ENCODE results near the gene YPEL2.

DNA sequence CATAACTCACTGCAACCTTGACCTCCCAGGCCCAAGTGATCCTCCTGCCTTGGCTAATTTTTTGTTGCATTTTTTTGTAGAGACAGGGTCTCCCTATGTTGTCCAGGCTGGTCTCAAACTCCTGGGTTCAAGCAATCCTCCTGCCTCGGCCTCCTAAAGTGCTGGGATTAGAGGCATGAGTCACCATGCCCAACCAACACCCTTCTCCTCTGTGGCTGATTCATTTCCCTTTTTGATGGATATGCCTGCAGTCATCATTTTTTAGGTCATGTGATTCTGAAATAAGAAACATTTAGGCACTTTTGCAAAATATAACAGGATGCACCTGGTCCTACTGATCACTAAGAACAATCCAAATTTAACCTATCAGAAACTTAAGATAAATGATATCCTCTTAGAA, 44.0 kb upstream of the YPEL2 start:
- TF ChIP-seq ZBTB7A (CRISPR knock-in tag; IDR thresholded peaks at IDR 0.05) (no peak), CREB1 (IDR thresholded peaks at IDR 0.05) (no peak), CREB1 (CRISPR knock-in tag; IDR thresholded peaks at IDR 0.05) (no peak), MEIS1 (CRISPR knock-in tag; IDR thresholded peaks at IDR 0.05; ENCODE audit: borderline replicate concordance) (no peak), MZF1 (CRISPR knock-in tag; IDR thresholded peaks at IDR 0.05; ENCODE audit: borderline replicate concordance) (no peak), ZNF292 (CRISPR knock-in tag; IDR thresholded peaks at IDR 0.05; ENCODE audit: borderline replicate concordance, low read depth) (no peak), NFRKB (IDR thresholded peaks at IDR 0.05) (no peak), ZNF788 (CRISPR knock-in tag; IDR thresholded peaks at IDR 0.05; ENCODE audit: borderline replicate concordance) (no peak), MYC (CRISPR knock-in tag; IDR thresholded peaks at IDR 0.05; ENCODE audit: borderline replicate concordance) (no peak), EZH2 (conservative IDR thresholded peaks at IDR 0.05; ENCODE audit: low read depth, low read length) (no peak), POLR2A (IDR thresholded peaks at IDR 0.05; ENCODE audit: insufficient read depth in 1 of 2, low read depth in 2 of 2, low read length in 2 of 2) (no peak)
- TF ChIP-seq, protein P1, sequence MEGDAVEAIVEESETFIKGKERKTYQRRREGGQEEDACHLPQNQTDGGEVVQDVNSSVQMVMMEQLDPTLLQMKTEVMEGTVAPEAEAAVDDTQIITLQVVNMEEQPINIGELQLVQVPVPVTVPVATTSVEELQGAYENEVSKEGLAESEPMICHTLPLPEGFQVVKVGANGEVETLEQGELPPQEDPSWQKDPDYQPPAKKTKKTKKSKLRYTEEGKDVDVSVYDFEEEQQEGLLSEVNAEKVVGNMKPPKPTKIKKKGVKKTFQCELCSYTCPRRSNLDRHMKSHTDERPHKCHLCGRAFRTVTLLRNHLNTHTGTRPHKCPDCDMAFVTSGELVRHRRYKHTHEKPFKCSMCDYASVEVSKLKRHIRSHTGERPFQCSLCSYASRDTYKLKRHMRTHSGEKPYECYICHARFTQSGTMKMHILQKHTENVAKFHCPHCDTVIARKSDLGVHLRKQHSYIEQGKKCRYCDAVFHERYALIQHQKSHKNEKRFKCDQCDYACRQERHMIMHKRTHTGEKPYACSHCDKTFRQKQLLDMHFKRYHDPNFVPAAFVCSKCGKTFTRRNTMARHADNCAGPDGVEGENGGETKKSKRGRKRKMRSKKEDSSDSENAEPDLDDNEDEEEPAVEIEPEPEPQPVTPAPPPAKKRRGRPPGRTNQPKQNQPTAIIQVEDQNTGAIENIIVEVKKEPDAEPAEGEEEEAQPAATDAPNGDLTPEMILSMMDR (CRISPR knock-in tag; IDR thresholded peaks at IDR 0.05) = no peak
- TF ChIP-seq, protein P2, sequence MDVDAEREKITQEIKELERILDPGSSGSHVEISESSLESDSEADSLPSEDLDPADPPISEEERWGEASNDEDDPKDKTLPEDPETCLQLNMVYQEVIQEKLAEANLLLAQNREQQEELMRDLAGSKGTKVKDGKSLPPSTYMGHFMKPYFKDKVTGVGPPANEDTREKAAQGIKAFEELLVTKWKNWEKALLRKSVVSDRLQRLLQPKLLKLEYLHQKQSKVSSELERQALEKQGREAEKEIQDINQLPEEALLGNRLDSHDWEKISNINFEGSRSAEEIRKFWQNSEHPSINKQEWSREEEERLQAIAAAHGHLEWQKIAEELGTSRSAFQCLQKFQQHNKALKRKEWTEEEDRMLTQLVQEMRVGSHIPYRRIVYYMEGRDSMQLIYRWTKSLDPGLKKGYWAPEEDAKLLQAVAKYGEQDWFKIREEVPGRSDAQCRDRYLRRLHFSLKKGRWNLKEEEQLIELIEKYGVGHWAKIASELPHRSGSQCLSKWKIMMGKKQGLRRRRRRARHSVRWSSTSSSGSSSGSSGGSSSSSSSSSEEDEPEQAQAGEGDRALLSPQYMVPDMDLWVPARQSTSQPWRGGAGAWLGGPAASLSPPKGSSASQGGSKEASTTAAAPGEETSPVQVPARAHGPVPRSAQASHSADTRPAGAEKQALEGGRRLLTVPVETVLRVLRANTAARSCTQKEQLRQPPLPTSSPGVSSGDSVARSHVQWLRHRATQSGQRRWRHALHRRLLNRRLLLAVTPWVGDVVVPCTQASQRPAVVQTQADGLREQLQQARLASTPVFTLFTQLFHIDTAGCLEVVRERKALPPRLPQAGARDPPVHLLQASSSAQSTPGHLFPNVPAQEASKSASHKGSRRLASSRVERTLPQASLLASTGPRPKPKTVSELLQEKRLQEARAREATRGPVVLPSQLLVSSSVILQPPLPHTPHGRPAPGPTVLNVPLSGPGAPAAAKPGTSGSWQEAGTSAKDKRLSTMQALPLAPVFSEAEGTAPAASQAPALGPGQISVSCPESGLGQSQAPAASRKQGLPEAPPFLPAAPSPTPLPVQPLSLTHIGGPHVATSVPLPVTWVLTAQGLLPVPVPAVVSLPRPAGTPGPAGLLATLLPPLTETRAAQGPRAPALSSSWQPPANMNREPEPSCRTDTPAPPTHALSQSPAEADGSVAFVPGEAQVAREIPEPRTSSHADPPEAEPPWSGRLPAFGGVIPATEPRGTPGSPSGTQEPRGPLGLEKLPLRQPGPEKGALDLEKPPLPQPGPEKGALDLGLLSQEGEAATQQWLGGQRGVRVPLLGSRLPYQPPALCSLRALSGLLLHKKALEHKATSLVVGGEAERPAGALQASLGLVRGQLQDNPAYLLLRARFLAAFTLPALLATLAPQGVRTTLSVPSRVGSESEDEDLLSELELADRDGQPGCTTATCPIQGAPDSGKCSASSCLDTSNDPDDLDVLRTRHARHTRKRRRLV (CRISPR knock-in tag; IDR thresholded peaks at IDR 0.05) = no peak
- TF ChIP-seq, protein P3, sequence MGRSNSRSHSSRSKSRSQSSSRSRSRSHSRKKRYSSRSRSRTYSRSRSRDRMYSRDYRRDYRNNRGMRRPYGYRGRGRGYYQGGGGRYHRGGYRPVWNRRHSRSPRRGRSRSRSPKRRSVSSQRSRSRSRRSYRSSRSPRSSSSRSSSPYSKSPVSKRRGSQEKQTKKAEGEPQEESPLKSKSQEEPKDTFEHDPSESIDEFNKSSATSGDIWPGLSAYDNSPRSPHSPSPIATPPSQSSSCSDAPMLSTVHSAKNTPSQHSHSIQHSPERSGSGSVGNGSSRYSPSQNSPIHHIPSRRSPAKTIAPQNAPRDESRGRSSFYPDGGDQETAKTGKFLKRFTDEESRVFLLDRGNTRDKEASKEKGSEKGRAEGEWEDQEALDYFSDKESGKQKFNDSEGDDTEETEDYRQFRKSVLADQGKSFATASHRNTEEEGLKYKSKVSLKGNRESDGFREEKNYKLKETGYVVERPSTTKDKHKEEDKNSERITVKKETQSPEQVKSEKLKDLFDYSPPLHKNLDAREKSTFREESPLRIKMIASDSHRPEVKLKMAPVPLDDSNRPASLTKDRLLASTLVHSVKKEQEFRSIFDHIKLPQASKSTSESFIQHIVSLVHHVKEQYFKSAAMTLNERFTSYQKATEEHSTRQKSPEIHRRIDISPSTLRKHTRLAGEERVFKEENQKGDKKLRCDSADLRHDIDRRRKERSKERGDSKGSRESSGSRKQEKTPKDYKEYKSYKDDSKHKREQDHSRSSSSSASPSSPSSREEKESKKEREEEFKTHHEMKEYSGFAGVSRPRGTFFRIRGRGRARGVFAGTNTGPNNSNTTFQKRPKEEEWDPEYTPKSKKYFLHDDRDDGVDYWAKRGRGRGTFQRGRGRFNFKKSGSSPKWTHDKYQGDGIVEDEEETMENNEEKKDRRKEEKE (IDR thresholded peaks at IDR 0.05) = no peak
- TF ChIP-seq, protein P4, sequence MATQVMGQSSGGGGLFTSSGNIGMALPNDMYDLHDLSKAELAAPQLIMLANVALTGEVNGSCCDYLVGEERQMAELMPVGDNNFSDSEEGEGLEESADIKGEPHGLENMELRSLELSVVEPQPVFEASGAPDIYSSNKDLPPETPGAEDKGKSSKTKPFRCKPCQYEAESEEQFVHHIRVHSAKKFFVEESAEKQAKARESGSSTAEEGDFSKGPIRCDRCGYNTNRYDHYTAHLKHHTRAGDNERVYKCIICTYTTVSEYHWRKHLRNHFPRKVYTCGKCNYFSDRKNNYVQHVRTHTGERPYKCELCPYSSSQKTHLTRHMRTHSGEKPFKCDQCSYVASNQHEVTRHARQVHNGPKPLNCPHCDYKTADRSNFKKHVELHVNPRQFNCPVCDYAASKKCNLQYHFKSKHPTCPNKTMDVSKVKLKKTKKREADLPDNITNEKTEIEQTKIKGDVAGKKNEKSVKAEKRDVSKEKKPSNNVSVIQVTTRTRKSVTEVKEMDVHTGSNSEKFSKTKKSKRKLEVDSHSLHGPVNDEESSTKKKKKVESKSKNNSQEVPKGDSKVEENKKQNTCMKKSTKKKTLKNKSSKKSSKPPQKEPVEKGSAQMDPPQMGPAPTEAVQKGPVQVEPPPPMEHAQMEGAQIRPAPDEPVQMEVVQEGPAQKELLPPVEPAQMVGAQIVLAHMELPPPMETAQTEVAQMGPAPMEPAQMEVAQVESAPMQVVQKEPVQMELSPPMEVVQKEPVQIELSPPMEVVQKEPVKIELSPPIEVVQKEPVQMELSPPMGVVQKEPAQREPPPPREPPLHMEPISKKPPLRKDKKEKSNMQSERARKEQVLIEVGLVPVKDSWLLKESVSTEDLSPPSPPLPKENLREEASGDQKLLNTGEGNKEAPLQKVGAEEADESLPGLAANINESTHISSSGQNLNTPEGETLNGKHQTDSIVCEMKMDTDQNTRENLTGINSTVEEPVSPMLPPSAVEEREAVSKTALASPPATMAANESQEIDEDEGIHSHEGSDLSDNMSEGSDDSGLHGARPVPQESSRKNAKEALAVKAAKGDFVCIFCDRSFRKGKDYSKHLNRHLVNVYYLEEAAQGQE (IDR thresholded peaks at IDR 0.05; ENCODE audit: borderline replicate concordance in 1 of 2, low read depth in 1 of 2, low read length in 2 of 2) = no peak
